IMR-90 (cell line): Measurements from ENCODE around the gene AFDN. TPM values are rescaled to one million over a fixed set of nuclear protein-coding genes. Genes with fewer than 3 reads are reported as not detected.

Experiments
- CEBPB ChIP-seq: IDR thresholded peaks from 2 replicates; pipeline ENCODE4 v1.6.1; 2012; ENCODE audit warnings: low read depth, low read length, improper control_type of control experiment
- CHD1 ChIP-seq: IDR thresholded peaks from 2 replicates; pipeline ENCODE4 v1.6.1; 2012; ENCODE audit warnings: low read depth, low read length, improper control_type of control experiment
- ELK1 ChIP-seq: fragments of 150-350 bp; IDR thresholded peaks from 2 replicates; pipeline ENCODE4 v1.6.1; 2016; ENCODE audit warnings: low read depth, mild to moderate bottlenecking, low read length, moderate library complexity, borderline replicate concordance
- FOS ChIP-seq: fragments of 150-350 bp; IDR thresholded peaks from 2 replicates; pipeline ENCODE4 v1.6.1; 2016; ENCODE audit warnings: low read depth, low read length
- MAZ ChIP-seq: IDR thresholded peaks from 2 replicates; pipeline ENCODE4 v1.6.1; 2012; ENCODE audit warnings: low read depth, mild to moderate bottlenecking, low read length, improper control_type of control experiment, moderate library complexity, borderline replicate concordance
- NFE2L2 ChIP-seq: fragments of 150-350 bp; IDR thresholded peaks from 2 replicates; pipeline ENCODE4 v1.6.1; 2016; ENCODE audit warnings: low read depth, mild to moderate bottlenecking, low read length
- RCOR1 ChIP-seq: IDR thresholded peaks from 2 replicates; pipeline ENCODE4 v1.6.1; 2012; ENCODE audit warnings: mild to moderate bottlenecking, low read length, improper control_type of control experiment; ENCODE audit not compliant: insufficient replicate concordance
- USF2 ChIP-seq: fragments of 150-350 bp; IDR thresholded peaks from 2 replicates; pipeline ENCODE4 v1.6.1; 2017; ENCODE audit warnings: mild to moderate bottlenecking, antibody characterized with exemption, low read length, low read depth
- polyA plus RNA-seq, 3 experiments: library from polyadenylated mRNA; depleted of rRNA; stranded (reverse); fragments of >200 nt; gene quantifications; 2 replicates each; pipeline ENCODE4 v1.2.3, GENCODE V29; 2012; ENCODE audit warnings: low replicate concordance in 1 of 3
- total RNA-seq: library from RNA; depleted of rRNA; stranded (reverse); fragments of >200 nt; gene quantifications from 2 replicates; pipeline ENCODE4 v1.2.3, GENCODE V29; 2012

The AFDN gene
- total and polyA plus RNA-seq, 2 of the 4 experiments (the other 2 are of a cell fraction), result 11.6 to 20.8 TPM

- TF ChIP-seq USF2, result no peak
- no peak for TF ChIP-seq ELK1
- no peak for TF ChIP-seq FOS
- TF ChIP-seq MAZ, result no peak
- no peak for TF ChIP-seq CEBPB
- no peak for TF ChIP-seq NFE2L2
- TF ChIP-seq RCOR1, result no peak
- no peak for TF ChIP-seq CHD1
Measured at GRCh38 chr6:167826896-167827582, at the start of gene AFDN (continued).
